Duodenal mucosa (tissue), 2 donors: ENCODE measurements around the gene FOXD3.

ENCODE experiments used
- H3K27ac ChIP-seq: one replicate; pipeline ENCODE4 v1.7.0; 2013; ENCODE audit warnings: low read depth, low read length
- H3K27me3 ChIP-seq, 2 donors: one replicate each; pipeline ENCODE4 v1.7.0; 2013; ENCODE audit warnings: low read length in 2 of 2, control low read depth in 1 of 2; ENCODE audit not compliant: insufficient read depth in 2 of 2, control insufficient read depth in 1 of 2
- H3K36me3 ChIP-seq, 2 donors: one replicate each; pipeline ENCODE4 v1.7.0; 2013; ENCODE audit warnings: low read length in 2 of 2, control low read depth in 1 of 2; ENCODE audit not compliant: insufficient read depth in 2 of 2, control insufficient read depth in 1 of 2
- H3K4me1 ChIP-seq, 2 donors: one replicate each; pipeline ENCODE4 v1.7.0; 2013; ENCODE audit warnings: low read length in 2 of 2, control low read depth in 1 of 2; ENCODE audit not compliant: insufficient read depth in 2 of 2, control insufficient read depth in 1 of 2
- H3K4me3 ChIP-seq, 2 donors: one replicate each; pipeline ENCODE4 v1.7.0; 2013; ENCODE audit warnings: low read length in 2 of 2, low read depth in 1 of 2
- H3K9ac ChIP-seq, 2 donors: one replicate each; pipeline ENCODE4 v1.7.0; 2013; ENCODE audit warnings: low read length in 2 of 2, low read depth in 1 of 2
- H3K9me3 ChIP-seq, 2 donors: one replicate each; pipeline ENCODE4 v1.7.0; 2013; ENCODE audit warnings: low read length in 2 of 2, control low read depth in 1 of 2; ENCODE audit not compliant: control insufficient read depth in 1 of 2

The FOXD3 gene

DNA sequence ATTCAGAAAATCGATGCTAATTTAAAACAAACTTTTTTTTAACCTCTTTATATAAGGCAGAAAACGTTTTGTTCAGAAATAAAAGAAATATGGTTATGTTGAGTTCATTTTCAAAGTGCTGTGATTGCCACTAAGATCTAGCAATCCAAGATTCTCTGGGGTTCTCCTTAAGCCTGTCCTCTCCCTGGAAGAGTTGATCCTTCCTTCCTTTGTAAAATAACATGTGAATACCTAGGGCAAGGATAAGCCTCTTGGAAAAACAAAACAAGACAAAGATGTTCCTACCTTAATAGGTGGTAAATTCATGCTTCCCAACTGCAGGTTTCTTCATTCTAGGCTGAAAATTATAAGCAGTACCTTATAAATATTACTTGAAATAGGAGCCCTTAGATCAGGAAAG is 18.0 kb upstream of the FOXD3 start:
- Histone ChIP-seq H3K9ac (no peak overlapping the region), H3K9me3 (peaks cover 3 to 6% of the 10 kb centered on the region in 2 donors), H3K4me1 (no peaks in the 10 kb centered on the region), H3K4me3 (no peak overlapping the region), H3K36me3 (no peaks in the 10 kb centered on the region), H3K27me3 (peaks cover 11 to 15% of the 10 kb centered on the region in 2 donors), H3K27ac (no peak overlapping the region)

- Histone ChIP-seq H3K9ac (no peak overlapping the region), H3K4me1 (no peaks in the 10 kb centered on the region), H3K9me3 (peaks cover 3 to 6% of the 10 kb centered on the region in 2 donors), H3K27ac (no peak overlapping the region), H3K36me3 (no peaks in the 10 kb centered on the region), H3K27me3 (peaks cover 11 to 15% of the 10 kb centered on the region in 2 donors), H3K4me3 (no peak overlapping the region)
Measured at GRCh38 chr1:63305043-63305442, 17.3 kb upstream of the FOXD3 start.

- Histone ChIP-seq H3K27ac (no peak overlapping the region), H3K9me3 (peaks cover 3 to 6% of the 10 kb centered on the region in 2 donors), H3K36me3 (no peaks in the 10 kb centered on the region), H3K4me3 (no peak overlapping the region), H3K9ac (no peak overlapping the region), H3K4me1 (no peaks in the 10 kb centered on the region), H3K27me3 (peaks cover 11 to 15% of the 10 kb centered on the region in 2 donors)
Measured at GRCh38 chr1:63307196-63307794, 15.1 kb upstream of the FOXD3 start.

DNA sequence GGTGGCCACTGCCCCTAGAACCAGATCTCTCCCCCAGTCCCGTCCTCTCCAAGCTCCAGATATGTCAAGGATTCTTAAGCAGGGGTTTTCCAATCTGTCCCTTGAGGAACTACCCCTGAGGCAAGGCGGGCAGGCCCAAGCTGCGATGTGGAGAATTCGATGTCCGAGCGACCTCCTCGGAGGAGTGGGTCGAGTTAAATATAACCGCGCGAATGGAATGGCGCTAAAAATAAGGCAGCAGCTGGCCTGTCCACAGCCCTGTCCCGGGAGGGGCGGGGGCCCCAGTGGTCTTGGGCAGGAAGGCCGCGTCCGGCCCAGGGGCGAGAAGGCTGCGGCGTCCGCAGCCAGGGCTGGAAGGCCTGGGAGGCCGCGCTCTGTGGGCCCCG is 5.8 kb upstream of the FOXD3 start:
- Histone ChIP-seq H3K27ac (no peak overlapping the region), H3K27me3 (peaks cover 57 to 67% of the 10 kb centered on the region in 2 donors), H3K4me1 (peaks cover 4 to 6% of the 10 kb centered on the region in 2 donors), H3K9me3 (no peaks in the 10 kb centered on the region), H3K36me3 (no peaks in the 10 kb centered on the region), H3K9ac (no peak overlapping the region), H3K4me3 (peak overlapping the region; percentile 49 to 59)

GRCh38 chr1:63316984-63317816 is 5.2 kb upstream of the FOXD3 start:
- Histone ChIP-seq H3K9ac (no peak overlapping the region), H3K9me3 (no peaks in the 10 kb centered on the region), H3K4me3 (peak overlapping the region; percentile 49 to 59), H3K27me3 (peaks cover 62 to 74% of the 10 kb centered on the region in 2 donors), H3K27ac (no peak overlapping the region), H3K36me3 (no peaks in the 10 kb centered on the region), H3K4me1 (peaks cover 4 to 6% of the 10 kb centered on the region in 2 donors)

DNA sequence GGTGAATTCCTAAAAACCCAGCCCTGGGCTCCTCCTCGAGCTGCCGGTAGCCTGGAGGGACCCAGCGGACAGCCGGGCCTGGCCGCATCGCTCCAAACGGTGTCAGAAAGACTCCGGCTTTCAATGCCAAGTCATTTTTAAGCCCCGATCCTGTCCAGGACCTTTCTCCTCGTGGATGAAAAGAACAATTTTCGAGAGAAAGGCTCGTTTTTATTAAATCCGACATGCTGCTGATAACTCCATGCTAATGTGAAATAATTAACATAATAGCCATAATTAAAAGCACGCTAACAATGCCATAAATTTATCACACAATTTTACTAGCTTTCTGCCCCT is 4.6 kb upstream of the FOXD3 start:
- Histone ChIP-seq H3K9me3 (no peaks in the 10 kb centered on the region), H3K4me1 (peaks cover 4 to 6% of the 10 kb centered on the region in 2 donors), H3K27ac (no peak overlapping the region), H3K4me3 (peak overlapping the region in 1 of 2 donors; percentile 59), H3K27me3 (peaks cover 67 to 79% of the 10 kb centered on the region in 2 donors), H3K9ac (no peak overlapping the region), H3K36me3 (no peaks in the 10 kb centered on the region)

DNA sequence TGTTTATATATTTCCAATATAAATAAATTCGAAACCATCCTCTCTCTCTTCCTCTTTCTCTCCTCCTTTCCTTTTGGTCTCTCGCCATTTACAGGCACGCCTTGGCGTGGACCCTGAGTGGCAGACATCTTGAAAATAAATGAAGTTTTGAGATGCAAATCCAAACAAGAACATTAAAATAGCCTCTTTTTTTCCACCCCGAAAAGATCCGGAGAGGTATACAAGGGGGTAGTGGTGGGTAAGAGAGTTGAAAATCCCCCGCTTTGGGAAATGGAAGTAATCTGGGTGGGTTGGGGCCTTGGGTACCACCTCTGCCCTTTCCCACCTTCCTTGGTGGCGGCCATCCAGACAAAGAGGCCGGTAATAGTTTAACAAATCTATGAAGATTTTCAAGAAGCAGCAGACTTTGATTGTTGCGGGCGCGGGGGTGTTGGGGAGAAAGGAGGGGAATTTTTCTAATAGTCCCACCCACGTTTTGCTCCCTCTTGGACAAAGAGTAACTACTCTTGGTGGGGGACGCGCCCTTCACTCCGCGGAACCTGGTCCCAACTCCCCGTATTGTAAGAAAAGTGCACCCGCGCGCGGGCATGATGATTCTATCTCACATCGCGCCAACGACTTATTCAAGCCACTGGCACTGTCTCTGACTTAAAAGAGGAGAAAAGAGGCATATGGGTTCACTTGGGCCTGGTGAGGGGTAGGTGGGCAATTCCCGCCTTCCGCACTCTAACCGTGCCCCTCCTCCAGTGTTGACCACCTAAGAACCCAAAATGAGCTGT is 4.0 kb upstream of the FOXD3 start:
- Histone ChIP-seq H3K9ac (no peak overlapping the region), H3K4me1 (peaks cover 6% of the 10 kb centered on the region in 2 donors), H3K27ac (no peak overlapping the region), H3K27me3 (peaks cover 73 to 80% of the 10 kb centered on the region in 2 donors), H3K9me3 (no peaks in the 10 kb centered on the region), H3K36me3 (no peaks in the 10 kb centered on the region), H3K4me3 (no peak overlapping the region)

- peaks cover 77 to 85% of the 10 kb centered on the region in 2 donors for H3K27me3 ChIP-seq
- no peaks in the 10 kb centered on the region for H3K9me3 ChIP-seq
- H3K4me1 ChIP-seq = peaks cover 6% of the 10 kb centered on the region in 2 donors
- no peak overlapping the region for H3K4me3 ChIP-seq
- no peak overlapping the region for H3K9ac ChIP-seq
- no peak overlapping the region for H3K27ac ChIP-seq
- H3K36me3 ChIP-seq = no peaks in the 10 kb centered on the region
Measured at GRCh38 chr1:63319046-63320021, 3.0 kb upstream of the FOXD3 start.

- H3K27ac ChIP-seq = no peak overlapping the region
- H3K36me3 ChIP-seq = no peaks in the 10 kb centered on the region
- peaks cover 6% of the 10 kb centered on the region in 2 donors for H3K4me1 ChIP-seq
- no peak overlapping the region for H3K9ac ChIP-seq
- no peak overlapping the region for H3K4me3 ChIP-seq
- peaks cover 81 to 87% of the 10 kb centered on the region in 2 donors for H3K27me3 ChIP-seq
- H3K9me3 ChIP-seq = no peaks in the 10 kb centered on the region
Measured at GRCh38 chr1:63320022-63320721, 2.2 kb upstream of the FOXD3 start.
